DOHH2 (cell line): ENCODE data around the gene CEACAM19.
"Not testable (repeated sequence)": the region's sequence is repeated elsewhere in the genome, so short reads cannot be mapped to it uniquely, and the experiment has no call there.

Experiments
- H3F3A ChIP-seq: fragments of 200-600 bp; sonication (generic), shearing (Covaris generic); 2 replicates; pipeline ENCODE4 v1.6.0; 2016; ENCODE audit warnings: antibody characterized with exemption, mild to moderate bottlenecking; ENCODE audit not compliant: control insufficient read depth, insufficient read depth
- H3K27ac ChIP-seq: fragments of 200-600 bp; sonication (generic); 2 replicates; pipeline ENCODE4 v1.5.1; 2014; ENCODE audit warnings: low read depth, mild to moderate bottlenecking, low read length, moderate library complexity
- H3K27me3 ChIP-seq: fragments of 200-600 bp; sonication (generic); 2 replicates; pipeline ENCODE4 v1.6.1; 2014; ENCODE audit warnings: mild to moderate bottlenecking, low read length, mixed read lengths; ENCODE audit not compliant: control insufficient read depth
- H3K36me3 ChIP-seq: fragments of 200-600 bp; sonication (generic); 2 replicates; pipeline ENCODE4 v1.6.1; 2014; ENCODE audit warnings: mild to moderate bottlenecking, low read length, moderate library complexity, mixed read lengths; ENCODE audit not compliant: control insufficient read depth
- H3K4me1 ChIP-seq: fragments of 200-600 bp; sonication (generic); 2 replicates; pipeline ENCODE4 v1.6.1; 2014; ENCODE audit warnings: mild to moderate bottlenecking, low read length, mixed read lengths; ENCODE audit not compliant: control insufficient read depth
- H3K4me2 ChIP-seq: fragments of 200-600 bp; sonication (generic); 2 replicates; pipeline ENCODE4 v1.6.0; 2014; ENCODE audit warnings: mild to moderate bottlenecking, low read length, moderate library complexity
- H3K4me3 ChIP-seq: fragments of 200-600 bp; sonication (generic); 2 replicates; pipeline ENCODE4 v1.5.1; 2014; ENCODE audit warnings: mild to moderate bottlenecking, low read length, mixed read lengths
- H3K79me2 ChIP-seq: fragments of 200-600 bp; sonication (generic); 2 replicates; pipeline ENCODE4 v1.6.1; 2014; ENCODE audit warnings: mild to moderate bottlenecking, low read length, mixed read lengths; ENCODE audit not compliant: control insufficient read depth
- H3K9me2 ChIP-seq: fragments of 200-600 bp; sonication (generic); replicated peaks from 2 replicates; pipeline ENCODE4 v1.6.1; 2014; ENCODE audit warnings: mild to moderate bottlenecking, low read length, mixed read lengths; ENCODE audit not compliant: control insufficient read depth
- H3K9me3 ChIP-seq: fragments of 200-600 bp; sonication (generic); 2 replicates; pipeline ENCODE4 v1.6.1; 2014; ENCODE audit warnings: antibody characterized with exemption, low read length, mixed read lengths; ENCODE audit not compliant: control insufficient read depth, insufficient read depth
- H4K20me1 ChIP-seq: fragments of 200-600 bp; sonication (generic); 2 replicates; pipeline ENCODE4 v1.6.0; 2014; ENCODE audit warnings: low read depth, mild to moderate bottlenecking, antibody characterized with exemption, low read length, moderate library complexity; ENCODE audit not compliant: control insufficient read depth, insufficient read depth
- EZH2phosphoT487 ChIP-seq: fragments of 200-600 bp; sonication (generic); IDR thresholded peaks from 2 replicates; pipeline ENCODE4 v1.6.1; 2017; ENCODE audit warnings: borderline replicate concordance, mild to moderate bottlenecking, antibody characterized with exemption, low read length, moderate library complexity, mixed read lengths
- TF ChIP-seq, protein P1 (sequence below): fragments of 200-600 bp; sonication (generic); IDR thresholded peaks from one replicate; pipeline ENCODE4 v1.5.1; 2014; ENCODE audit warnings: antibody characterized with exemption, mild to moderate bottlenecking, low read depth, low read length; ENCODE audit not compliant: poor library complexity, severe bottlenecking

Gene CEACAM19

DNA sequence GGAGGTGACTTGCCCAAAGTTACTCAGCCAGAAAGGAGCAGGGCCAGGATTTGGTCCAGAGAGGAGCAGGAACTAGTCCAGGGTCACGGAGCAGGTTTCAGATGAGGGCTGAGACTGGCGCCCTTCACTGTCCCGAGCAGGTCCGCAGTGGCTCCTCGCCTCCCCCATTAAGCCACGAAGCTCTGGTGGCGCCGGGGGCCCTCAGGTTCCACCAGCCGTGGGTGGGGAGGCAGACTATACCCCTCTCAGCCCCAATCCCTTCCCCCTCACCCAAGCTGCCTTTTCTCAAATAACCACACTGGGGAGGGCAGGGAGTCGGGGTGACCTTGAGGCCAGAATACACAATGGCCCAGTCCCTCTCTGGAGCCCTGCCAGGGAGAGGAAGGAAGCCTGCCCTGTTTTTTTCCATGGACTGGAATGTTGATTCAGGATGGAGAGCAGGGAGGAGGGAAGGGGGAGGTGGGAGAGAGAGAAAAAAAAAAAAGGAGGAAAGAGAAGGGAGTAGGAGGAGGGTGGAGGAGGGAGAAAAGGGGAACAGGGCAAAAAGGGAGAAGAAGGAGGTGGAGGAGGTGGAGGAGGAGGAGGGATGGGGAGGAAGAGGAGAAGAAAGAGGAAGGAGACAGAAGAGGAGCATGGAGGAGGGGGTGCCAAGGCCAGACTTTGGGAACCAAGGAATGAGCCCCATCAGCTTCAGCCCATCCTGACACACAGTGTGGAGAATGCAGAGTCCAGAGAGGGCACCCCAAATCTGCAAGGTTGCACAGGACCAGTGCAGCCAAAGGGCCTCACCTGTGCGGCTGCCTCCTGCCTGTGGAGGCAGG is 47.4 kb downstream of the CEACAM19 start:
- H3K27ac ChIP-seq: no peak overlapping the region
- H3K4me1 ChIP-seq: peaks cover 24% of the 10 kb centered on the region
- H3K79me2 ChIP-seq: no peaks in the 10 kb centered on the region
- H3F3A ChIP-seq: no peaks in the 10 kb centered on the region
- H3K9me3 ChIP-seq: no peaks in the 10 kb centered on the region
- no peaks in the 10 kb centered on the region for H3K36me3 ChIP-seq
- H3K4me2 ChIP-seq: no peak overlapping the region
- H4K20me1 ChIP-seq: no peaks in the 10 kb centered on the region
- H3K27me3 ChIP-seq: peaks cover 7% of the 10 kb centered on the region
- TF ChIP-seq, protein P1, sequence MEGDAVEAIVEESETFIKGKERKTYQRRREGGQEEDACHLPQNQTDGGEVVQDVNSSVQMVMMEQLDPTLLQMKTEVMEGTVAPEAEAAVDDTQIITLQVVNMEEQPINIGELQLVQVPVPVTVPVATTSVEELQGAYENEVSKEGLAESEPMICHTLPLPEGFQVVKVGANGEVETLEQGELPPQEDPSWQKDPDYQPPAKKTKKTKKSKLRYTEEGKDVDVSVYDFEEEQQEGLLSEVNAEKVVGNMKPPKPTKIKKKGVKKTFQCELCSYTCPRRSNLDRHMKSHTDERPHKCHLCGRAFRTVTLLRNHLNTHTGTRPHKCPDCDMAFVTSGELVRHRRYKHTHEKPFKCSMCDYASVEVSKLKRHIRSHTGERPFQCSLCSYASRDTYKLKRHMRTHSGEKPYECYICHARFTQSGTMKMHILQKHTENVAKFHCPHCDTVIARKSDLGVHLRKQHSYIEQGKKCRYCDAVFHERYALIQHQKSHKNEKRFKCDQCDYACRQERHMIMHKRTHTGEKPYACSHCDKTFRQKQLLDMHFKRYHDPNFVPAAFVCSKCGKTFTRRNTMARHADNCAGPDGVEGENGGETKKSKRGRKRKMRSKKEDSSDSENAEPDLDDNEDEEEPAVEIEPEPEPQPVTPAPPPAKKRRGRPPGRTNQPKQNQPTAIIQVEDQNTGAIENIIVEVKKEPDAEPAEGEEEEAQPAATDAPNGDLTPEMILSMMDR: no peak
- no peak for TF ChIP-seq EZH2phosphoT487
- no peak overlapping the region for H3K4me3 ChIP-seq
- no peaks in the 10 kb centered on the region for H3K9me2 ChIP-seq

DNA sequence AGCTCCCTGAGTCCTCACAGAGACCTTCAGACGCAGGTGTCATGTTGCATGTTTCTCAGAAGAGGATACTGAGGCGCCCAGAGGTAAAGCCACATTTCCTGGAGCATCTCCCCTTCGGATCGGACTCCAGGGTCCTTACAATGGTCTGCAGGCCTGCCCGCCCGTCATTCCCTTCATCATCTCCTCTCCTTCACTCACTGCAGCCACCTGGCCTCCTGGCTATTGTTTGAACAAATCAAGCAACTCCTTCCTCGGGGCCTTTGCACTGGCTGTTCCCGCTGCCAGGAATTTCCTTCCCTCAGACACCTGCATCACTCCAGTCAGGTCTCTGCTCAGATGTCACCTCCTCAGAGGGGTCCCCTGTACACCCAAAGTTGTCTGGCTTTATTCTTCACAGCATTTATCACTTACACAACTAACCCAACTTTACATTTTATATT is 48.0 kb downstream of the CEACAM19 start:
- Histone ChIP-seq H3K4me2 (no peak overlapping the region), H3F3A (no peaks in the 10 kb centered on the region), H3K4me3 (no peak overlapping the region), H3K79me2 (no peaks in the 10 kb centered on the region), H3K36me3 (no peaks in the 10 kb centered on the region), H3K9me3 (no peaks in the 10 kb centered on the region), H3K27me3 (peaks cover 7% of the 10 kb centered on the region), H3K4me1 (peaks cover 30% of the 10 kb centered on the region), H3K9me2 (no peaks in the 10 kb centered on the region), H3K27ac (no peak overlapping the region), H4K20me1 (no peaks in the 10 kb centered on the region)
- TF ChIP-seq, protein P1: no peak
- TF ChIP-seq EZH2phosphoT487: no peak

DNA sequence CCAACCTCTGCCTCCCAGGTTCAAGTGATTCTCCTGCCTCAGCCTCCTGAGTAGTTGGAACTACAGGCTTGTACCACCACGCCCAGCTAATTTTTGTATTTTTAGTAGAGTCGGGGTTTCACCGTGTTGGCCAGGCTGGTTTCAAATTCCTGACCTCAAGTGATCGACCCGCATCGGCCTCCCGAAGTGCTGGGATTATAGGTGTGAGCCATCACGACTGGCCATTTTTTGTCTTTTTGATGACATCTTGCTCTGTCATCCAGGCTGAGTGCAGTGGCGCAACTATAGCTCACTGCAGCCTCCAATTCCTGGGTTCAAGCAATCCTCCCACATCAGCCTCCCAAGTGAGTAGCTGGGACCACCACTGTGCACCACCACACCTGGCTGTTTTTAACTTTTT is 49.1 kb downstream of the CEACAM19 start:
- not testable (repeated sequence) for H3K4me3 ChIP-seq, H3K4me2 ChIP-seq, H3K9me2 ChIP-seq, H3K36me3 ChIP-seq, H3F3A ChIP-seq, H3K79me2 ChIP-seq, H4K20me1 ChIP-seq, H3K9me3 ChIP-seq, H3K27ac ChIP-seq
- peaks cover 34% of the 10 kb centered on the region for H3K4me1 ChIP-seq
- H3K27me3 ChIP-seq: peaks cover 13% of the 10 kb centered on the region

- no peaks in the 10 kb centered on the region for H3F3A ChIP-seq
- H3K27me3 ChIP-seq: peaks cover 15% of the 10 kb centered on the region
- H3K9me3 ChIP-seq: no peaks in the 10 kb centered on the region
- H3K9me2 ChIP-seq: no peaks in the 10 kb centered on the region
- H4K20me1 ChIP-seq: no peaks in the 10 kb centered on the region
- H3K27ac ChIP-seq: no peak overlapping the region
- no peak overlapping the region for H3K4me3 ChIP-seq
- H3K79me2 ChIP-seq: no peaks in the 10 kb centered on the region
- no peak overlapping the region for H3K4me2 ChIP-seq
- TF ChIP-seq EZH2phosphoT487: no peak
- TF ChIP-seq, protein P1: no peak
- H3K4me1 ChIP-seq: peaks cover 34% of the 10 kb centered on the region
- no peaks in the 10 kb centered on the region for H3K36me3 ChIP-seq
These were observed 49.7 kb downstream of the CEACAM19 start for GRCh38 chr19:44720945-44721344.

- not testable (repeated sequence) for H3K4me3 ChIP-seq, H3K79me2 ChIP-seq, H3K9me3 ChIP-seq, H3K36me3 ChIP-seq, H3K9me2 ChIP-seq, H4K20me1 ChIP-seq, H3F3A ChIP-seq, H3K4me2 ChIP-seq, H3K27ac ChIP-seq
- peaks cover 15% of the 10 kb centered on the region for H3K27me3 ChIP-seq
- H3K4me1 ChIP-seq: peaks cover 34% of the 10 kb centered on the region
These were observed 50.1 kb downstream of the CEACAM19 start for GRCh38 chr19:44721369-44721768.
